HG02840 (cell line): Measurements from ENCODE around the gene ANKRD16.
A peak's percentile ranks its signal among the peaks of the same experiment; 100 is the strongest.
"Not testable (repeated sequence)": the region's sequence is repeated elsewhere in the genome, so short reads cannot be mapped to it uniquely, and the experiment has no call there.

Experiments
- ATAC-seq: cut with Tn5 transposase; IDR thresholded peaks from one replicate; pipeline ENCODE4 v1.9.1; 2021; ENCODE audit warnings: mild to moderate bottlenecking, moderate library complexity, moderate number of reproducible peaks; ENCODE audit not compliant: unreplicated experiment, low FRiP score

ANKRD16 gene

DNA sequence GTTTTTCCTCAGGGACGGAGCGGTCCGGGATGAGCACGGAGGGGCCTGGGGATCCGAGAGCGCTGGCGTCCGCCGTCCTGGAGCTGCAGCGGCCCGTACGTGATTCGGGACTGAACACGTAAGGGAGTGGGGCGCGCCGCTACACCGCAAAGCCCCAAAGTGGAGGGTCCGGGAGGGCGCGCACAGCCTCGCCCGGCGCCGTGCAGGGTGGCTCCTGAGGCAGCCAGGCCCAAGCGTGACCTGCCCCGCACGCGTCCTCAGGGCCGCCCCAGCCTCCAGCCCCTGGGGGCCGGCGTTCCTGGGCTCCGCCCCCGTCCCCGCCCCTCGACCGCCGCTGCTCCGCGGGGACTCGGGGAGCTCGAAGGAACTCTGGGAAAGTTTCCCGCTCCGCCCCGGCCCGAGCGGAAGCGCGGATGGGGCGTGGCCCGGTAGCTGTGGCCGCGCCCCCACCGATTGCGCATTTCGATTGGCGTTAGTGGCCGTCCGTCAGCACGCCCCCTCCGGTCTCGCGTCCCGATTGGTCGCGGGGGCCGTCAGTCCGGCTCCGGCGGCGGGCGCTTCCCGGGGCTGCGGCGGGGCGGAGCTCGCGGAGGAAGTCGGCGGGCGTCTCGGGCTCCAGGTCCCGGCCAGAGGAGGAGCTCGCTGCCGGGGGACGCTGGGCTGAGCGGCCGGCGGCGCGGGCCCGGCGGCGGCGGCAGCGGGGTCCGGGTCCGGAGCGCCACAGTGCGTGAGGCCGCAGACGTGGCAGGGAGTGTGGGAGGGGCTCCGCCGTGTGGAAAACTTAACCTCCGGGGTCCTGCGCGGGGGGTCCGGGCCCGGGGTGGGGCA lies at the start of gene ANKRD16, which contains the start of gene FBH1:
TSS of gene ANKRD16 (minus strand) at position 270 of the 828 bp plus-strand sequence. CDS start 539 bp downstream, outside the sequence.
TSS of gene FBH1 (plus strand) at position 620 of the 828 bp plus-strand sequence. CDS start at position 723, 103 bp downstream.
- peak; percentile 90 for ATAC-seq

DNA sequence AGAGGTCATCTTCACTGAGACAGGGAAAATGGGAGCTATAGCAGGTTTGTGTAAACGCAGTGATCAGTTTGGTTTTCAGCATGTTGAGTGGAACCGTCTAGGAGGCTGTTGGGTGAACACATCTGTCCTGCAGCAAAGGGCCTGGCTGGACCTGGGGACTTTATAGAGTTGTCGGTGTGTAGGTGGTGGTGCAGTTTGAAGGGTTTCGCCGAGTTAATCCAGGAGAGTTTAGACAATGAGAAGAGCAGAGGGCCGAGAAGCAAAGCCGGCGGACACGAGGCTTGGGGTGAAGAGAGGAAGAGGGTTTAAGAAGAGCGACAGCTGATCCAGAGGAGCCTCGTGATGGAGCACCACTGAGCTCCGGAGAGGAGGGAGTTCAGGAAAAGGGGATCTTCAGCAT lies 48.6 kb upstream of the ANKRD16 start:
- no peak for ATAC-seq

DNA sequence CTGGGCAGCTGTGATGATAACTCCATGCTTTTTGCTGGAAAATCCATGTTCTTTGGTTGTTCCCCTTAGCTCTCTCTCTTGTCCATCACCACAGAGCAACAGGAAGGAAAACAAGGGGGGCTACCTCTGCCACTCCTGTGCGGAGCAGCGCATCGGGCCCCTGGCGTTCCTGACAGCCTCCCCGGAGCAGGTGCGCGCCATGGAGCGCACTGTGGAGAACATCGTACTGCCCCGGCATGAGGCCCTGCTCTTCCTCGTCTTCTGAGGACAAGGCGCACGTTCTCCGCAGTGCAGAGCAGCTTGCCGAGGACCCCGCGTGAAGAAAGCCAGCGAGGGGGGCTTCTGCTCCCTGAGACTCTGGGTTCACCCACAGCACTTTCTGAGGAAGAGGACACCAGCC lies 47.3 kb upstream of the ANKRD16 start:
- ATAC-seq, result no peak

DNA sequence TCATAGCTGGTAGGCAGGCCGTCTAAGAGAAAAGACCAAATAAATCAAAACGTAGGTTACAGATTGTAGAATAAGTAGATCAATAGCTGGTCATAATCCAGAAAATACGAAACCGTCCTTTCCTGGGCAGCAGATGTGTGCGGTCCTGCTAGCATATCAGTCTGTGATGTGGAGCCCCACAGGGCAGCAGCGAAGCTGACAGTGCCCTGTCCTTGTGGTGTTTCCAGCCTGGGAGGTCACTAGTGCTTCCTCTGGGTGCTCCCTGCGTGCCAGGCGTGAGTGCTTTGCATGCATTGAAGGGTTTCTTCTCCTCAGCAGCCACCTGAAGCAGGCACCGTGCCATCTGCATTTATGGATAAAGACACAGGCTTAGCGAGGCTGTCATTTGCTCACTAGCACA lies 45.9 kb upstream of the ANKRD16 start:
- ATAC-seq, result no peak

DNA sequence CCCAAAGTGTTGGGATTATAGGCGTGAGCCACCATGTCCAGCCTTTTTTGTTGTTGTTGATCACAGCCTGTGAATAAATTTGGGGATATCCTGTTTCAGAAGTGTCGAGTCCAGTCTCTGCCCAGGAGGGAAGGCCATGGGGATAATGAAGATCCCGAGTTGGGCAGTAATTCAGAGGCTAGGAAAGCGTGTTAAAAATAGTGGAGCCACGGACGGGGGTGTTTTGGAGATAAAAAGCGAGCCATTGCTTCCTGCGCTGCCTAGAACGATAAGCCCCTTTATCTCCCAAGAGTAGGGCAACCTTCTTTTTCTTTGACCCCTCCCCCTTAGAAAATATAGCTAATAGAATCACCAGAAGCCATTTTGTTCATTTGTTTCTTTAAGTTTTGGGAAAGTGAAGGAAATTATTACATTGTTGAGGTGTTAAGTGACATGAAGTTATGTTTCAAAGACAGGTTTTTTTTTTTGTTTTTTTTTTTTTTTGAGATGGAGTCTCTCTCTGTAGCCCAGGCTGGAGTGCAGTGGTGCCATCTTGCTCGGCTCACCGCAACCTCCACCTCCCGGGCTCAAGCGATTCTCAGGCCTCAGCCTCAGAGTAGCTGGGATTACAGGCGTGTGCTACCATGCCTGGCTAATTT lies 44.3 kb upstream of the ANKRD16 start:
- no peak for ATAC-seq

DNA sequence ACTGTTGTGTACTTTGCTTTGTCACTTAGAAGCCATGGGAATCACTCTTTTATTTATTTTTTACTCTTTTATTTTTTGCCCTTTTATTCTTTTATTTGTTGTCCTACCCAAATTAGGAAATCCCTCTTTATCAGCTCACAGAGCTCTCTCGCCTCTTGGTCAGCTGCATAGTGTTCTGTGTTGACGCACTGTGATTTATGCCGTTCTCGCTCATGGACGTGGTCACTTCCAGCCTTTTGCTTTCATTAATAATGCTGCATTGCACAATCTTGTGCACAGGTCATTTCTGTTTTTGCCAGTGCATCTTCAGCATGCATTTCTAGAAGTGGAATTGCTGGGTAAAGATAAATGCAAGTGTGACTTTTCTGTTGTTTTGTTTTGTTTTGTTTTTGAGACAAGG lies 42.7 kb upstream of the ANKRD16 start:
- ATAC-seq, result no peak

DNA sequence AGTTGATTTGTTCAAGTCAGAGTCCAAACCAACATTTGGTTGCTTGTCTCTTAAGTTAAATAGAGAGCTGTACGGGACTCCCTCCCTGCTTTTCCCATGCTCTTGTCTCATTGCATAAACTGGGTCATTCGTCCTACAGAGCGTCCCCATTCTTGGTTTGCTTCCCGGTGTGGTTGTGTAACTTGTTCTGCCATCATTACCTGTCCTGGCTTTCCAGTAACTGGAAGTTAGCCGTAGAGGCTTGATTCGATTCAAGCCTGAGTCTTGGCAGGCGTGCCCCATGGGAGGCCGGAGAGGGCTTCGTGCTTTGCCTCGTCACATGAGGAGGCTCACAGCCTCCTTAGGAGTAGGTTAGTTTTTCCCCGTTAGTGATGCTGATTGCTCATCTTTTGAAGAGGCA lies 40.6 kb upstream of the ANKRD16 start:
- ATAC-seq, result no peak

DNA sequence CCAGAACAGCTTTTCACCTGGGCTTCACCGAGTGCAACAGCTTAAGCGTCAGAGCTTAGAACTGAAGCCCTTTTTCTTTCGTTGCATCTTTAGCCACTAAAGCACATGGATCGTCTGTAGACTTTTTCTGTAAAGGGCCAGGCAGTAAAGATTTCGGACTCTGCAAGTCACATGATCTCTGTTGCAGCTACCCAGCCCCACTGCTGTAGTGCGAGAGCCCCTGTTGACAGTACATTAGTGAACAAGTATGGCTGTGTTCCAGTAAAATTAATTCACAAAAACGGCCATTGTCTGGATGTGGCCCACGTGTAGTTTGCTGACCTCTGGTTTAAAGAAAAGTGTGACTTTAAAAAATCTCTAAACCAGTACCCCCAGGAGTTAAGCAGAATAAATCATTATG lies 39.7 kb upstream of the ANKRD16 start:
- ATAC-seq, result no peak

DNA sequence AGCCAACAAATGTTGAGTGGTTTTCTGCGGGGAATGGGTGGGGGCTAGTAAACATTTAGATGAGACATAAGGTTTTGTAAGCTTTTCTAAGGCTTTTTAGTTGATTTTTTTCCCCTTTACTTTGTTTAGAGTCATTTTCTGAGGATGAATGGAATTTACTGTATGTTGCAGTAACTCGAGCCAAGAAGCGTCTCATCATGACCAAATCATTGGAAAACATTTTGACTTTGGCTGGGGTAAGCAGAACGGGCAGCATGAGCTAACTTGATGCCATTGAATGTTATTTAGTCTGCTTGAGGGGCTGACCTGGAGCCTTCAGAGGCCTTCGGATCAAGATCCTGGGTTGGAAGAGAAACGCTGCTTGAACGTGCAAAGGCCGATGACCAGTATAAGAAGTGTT lies 37.6 kb upstream of the ANKRD16 start:
- no peak for ATAC-seq

DNA sequence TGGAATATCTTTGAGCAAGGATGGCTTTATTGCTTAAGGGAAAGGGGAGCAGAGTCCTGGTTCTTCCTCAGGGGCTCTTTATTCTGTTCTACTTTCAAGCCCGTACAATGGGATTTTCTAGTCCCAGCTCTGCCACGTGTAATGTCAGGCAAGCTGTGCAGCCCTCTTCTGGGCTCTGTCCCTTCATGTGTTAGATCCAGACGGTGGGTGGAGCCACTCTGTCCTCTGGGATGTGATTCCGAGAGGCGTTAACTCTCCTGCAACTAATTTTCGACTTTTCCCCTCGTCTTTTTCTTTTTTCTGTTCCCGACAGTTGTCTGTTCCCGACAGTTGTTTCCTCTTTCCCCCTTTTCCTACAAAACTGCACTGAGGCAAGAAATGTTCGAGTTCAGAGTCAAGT lies 35.2 kb upstream of the ANKRD16 start:
- no peak for ATAC-seq

DNA sequence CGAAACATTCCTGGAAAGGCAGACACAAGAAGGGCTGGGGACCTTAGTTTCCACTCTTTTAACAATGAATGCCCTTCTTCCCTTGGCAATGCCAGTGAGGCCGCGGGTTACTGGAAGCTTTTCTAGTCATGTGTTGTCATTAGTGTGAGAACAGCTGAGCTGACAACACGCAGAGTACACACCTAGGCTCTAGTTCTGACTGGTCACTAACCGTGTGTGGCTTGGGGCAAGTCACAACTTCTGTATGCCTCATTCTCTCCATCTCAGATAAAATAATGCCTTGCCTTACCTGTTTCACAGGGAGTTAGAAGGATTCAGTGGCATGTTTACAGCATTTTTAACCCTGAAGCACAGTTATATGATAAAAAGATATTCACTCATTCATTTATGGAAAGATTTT lies 32.1 kb upstream of the ANKRD16 start:
- no peak for ATAC-seq

DNA sequence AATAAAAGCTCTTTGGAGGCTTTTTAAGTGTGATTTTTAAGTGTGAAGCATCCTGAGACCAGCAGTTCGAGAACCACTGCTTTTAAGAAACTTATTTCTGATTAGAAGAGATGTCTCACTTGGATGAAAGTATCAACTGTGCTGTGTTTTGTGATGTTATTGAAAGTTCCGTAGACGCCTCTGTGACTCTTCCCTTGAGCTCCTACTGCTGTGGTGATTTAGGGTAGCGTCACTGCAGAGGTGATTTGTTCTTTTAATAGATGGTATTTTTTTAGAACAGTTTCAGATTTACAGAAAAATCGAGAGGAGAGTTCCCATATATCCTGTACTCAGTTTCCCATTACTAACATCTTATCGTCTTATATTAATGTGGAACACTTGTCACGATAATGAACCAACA lies 29.9 kb upstream of the ANKRD16 start:
- no peak for ATAC-seq

DNA sequence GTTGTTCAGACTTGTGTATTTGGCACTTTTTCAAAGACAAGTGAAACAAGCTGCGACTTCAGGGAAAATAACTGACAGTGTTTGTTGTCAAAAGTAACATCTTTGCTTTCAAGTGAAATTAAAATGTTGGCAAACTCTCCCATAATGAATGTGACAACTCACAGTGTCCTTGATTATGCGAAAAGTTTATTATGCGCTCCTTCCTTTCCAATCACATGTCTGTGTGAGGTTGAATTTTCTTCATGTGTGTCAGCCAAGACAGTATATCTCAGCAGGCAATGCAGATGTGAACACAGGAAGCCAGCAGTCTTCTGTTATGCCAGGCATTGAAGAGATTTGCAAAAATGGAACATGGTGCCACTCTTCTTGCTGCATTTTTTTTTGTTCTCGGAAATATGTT lies 29.1 kb upstream of the ANKRD16 start:
- ATAC-seq, result no peak

DNA sequence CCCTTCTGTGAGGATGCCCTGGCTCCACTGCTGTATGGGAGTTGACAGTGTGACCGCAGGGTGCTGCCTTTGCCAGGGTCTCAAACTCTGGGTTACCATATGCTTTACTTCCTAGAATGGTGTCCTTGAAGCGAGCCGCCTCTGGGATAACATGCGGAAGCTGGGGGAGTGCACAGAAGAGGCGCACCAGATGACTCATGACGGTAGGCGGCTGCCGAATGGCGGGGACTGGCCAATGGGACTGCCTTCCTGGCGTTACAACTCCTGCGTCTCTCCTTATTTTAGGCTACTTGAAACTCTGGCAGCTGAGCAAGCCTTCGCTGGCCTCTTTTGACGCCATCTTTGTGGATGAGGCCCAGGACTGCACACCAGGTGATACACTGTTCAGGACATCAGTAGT lies 27.6 kb upstream of the ANKRD16 start:
- no peak for ATAC-seq

DNA sequence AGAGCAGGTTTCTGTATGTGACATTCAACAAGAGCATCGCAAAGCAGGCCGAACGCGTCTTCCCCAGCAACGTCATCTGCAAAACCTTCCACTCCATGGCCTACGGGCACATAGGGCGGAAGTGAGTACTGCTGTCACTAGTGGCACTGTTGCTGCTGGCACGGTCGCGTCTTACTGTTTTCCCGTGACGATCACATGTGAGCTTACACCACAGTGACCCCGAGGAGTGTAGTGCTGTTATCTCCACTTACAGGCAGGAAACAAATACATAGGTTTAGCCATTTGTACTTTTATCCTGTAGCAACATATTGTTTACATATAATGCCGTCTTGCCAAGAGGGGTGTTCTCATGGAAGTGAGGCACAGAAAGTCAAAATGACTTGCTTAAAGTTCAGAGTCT lies 25.8 kb upstream of the ANKRD16 start:
- ATAC-seq, result no peak

DNA sequence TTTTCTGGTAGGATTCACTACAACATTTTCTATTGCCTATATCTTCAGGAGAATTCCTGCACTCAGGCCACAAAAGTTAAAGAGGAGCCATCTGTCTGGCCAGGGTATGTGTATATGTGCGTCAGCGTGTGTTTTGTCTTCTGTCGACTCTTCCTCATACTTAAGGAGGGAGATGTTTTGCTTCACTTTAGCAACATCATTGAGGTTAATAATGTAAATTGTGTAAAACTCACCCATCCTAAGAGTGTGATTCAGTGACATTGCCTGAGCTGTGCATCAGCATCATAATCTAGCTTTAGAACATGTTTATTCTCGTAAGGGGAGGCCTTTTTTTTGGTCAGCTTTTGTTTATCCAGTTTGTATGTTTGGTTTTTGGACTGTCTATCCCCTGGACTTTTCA lies 24.0 kb upstream of the ANKRD16 start:
- no peak for ATAC-seq

DNA sequence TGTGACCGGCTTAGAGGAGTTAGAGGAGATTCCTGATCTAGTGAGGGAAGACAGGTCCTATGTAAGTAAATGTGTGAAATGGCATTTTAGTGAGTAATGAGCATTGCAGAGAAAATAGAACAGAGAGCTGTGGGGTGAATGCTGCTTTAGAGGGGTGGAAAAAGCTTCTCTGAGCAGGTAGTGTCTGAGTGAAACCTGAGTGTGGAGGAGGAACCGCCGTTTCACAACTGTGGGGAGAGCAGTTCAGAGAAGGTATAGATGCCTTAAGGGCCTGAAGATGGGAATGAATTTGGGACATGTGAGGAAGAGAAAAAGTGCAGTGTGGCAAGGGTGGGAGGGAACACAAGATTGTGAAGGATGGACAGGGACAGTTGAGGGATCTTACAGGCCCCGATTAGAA lies 22.0 kb upstream of the ANKRD16 start:
- ATAC-seq, result no peak

DNA sequence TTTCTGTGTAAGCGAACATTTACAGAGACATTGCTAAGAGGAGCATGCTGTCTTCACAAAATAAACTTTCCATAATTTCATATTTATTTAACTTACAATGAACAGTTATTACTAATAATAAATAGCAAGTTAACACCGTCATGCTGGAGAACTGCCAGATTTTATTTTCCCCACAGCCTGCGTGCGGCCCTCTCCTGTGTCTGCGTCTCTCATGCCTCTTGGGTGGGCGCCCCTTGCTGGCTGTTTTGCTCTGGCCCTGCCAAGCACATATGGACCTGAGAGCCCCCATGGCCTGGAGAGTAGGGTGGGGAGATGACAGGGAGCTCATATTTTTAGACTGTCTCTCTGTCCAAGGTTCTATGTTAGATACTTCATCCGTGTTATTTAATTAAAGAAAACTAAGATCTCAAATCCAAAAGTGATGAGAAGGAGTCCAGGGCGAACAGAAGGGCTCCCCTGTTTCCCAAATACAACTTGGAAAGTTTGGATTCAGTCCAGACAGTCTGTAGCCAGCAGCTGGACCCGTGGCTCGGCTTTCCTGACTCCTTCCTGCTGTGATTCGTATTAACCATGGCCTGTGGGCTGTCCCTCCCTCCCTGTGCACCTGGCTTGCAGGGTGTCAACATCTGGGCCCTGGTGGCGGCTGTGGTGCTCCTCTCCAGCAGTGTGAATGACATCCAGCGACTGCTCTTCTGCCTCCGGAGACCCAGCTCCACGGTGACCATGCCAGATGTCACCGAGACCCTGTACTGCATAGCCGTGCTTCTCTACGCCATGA lies 20.8 kb upstream of the ANKRD16 start:
- ATAC-seq, result no peak

DNA sequence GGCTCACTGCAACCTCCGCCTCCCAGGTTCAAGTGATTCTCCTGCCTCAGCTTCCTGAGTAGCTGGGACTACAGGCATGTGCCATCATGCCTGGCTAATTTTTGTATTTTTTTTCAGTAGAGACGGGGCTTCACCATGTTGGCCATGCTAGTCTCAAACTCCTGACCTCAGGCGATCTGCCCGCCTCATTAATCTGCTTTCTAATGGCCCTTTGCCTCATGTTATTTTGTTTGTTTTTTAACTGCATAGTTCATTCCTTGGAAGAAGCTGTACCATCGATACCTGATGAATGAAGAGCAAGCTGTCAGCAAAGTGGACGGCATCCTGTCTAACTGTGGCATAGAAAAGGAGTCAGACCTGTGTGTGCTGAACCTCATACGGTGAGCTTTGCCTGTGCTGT lies 19.0 kb upstream of the ANKRD16 start:
- not testable (repeated sequence) for ATAC-seq

DNA sequence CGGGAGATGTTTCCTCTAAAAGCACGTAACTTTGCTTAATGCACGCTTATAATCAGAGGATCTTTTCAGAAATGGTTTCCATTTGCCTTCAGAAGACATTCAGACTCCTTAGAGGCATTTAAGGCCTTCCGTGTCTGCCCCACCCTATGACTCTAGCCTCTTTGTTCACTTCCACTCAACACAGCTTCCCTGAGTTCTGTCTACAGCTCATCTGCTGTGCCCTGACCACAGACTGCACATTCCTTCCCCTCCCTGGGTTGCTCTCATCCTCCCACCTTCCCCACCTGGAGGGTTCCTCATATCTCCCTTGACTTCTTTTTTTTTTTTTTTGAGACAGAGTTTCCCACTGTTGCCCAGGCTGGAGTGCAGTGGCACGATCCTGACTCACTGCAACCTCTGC lies 17.0 kb upstream of the ANKRD16 start:
- no peak for ATAC-seq

DNA sequence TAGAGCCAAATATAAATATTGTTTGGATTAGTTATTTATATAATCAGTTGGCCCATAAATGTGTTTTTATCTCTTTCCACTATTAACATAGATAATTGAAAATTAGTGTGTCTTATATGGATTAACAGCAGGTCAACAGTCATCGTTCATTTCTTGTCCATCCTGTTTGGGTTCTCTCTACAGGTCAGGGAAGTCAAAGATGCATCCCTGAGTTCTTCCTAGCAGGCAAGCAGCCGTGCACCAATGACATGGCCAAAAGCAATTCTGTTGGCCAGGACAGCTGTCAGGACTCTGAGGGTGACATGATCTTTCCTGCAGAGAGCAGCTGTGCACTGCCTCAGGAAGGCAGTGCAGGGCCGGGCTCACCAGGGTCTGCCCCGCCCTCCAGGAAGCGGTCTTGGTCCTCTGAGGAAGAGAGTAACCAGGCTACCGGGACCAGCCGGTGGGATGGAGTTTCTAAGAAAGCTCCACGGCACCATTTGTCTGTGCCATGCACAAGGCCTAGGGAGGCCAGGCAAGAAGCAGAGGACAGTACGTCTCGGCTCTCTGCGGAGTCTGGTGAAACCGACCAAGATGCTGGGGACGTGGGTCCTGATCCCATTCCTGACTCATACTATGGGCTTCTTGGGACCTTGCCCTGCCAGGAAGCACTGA lies 16.3 kb upstream of the ANKRD16 start:
- ATAC-seq, result no peak
